K562 (cell line): ENCODE data around the gene CBX3. TPM values are rescaled to one million over a fixed set of nuclear protein-coding genes. Genes with fewer than 3 reads are reported as not detected.

Source experiments
- BHLHE40 ChIP-seq: IDR thresholded peaks from 2 replicates; pipeline ENCODE4 v1.6.1; 2011; ENCODE audit warnings: low read length, improper control_type of control experiment
- CBX5 ChIP-seq: IDR thresholded peaks from 2 replicates; pipeline ENCODE4 v1.6.1; 2014; ENCODE audit warnings: low read depth, borderline replicate concordance
- ELF1 ChIP-seq: fragments of 200-800 bp; sonication (Bioruptor generic); IDR thresholded peaks from 2 replicates; pipeline ENCODE4 v1.6.1; 2016; ENCODE audit warnings: missing genetic modification characterization, missing compliant biosample characterization
- ETV6 ChIP-seq, 3 experiments: fragments of 150-350 bp in 1 of 3; sonication (generic) in 1 of 3; formaldehyde crosslinking in 1 of 3; IDR thresholded peaks; 2 replicates each; pipeline versions ENCODE4 v1.6.1 to v1.8.0; 2014 to 2022; ENCODE audit warnings: borderline replicate concordance in 2 of 3, low read depth in 2 of 3, antibody characterized with exemption in 1 of 3, low read length in 1 of 3, mild to moderate bottlenecking in 1 of 3, missing genetic modification reagents in 1 of 3
- IFI16 ChIP-seq: fragments of 250-450 bp; sonication (Bioruptor Pico); IDR thresholded peaks from 2 replicates; pipeline ENCODE4 v2.1.2; 2022; ENCODE audit warnings: mild to moderate bottlenecking, inconsistent platforms
- NR4A1 ChIP-seq, 2 experiments: fragments of 250-450 bp in 1 of 2; fragments of 450-650 bp in 1 of 2; sonication (Bioruptor Pico) in 1 of 2; IDR thresholded peaks; 2 replicates each; pipeline versions ENCODE4 v1.4.0 to v1.6.1; 2016 to 2020; ENCODE audit warnings: mild to moderate bottlenecking in 2 of 2, missing compliant biosample characterization in 1 of 2, missing genetic modification characterization in 1 of 2, moderate library complexity in 1 of 2
- POLR2B ChIP-seq: fragments of 450-650 bp; IDR thresholded peaks from 2 replicates; pipeline ENCODE4 v1.6.1; 2018; ENCODE audit warnings: low read depth; ENCODE audit not compliant: partially characterized antibody
- PYGO2 ChIP-seq: fragments of 450-650 bp; IDR thresholded peaks from 2 replicates; pipeline ENCODE4 v1.6.1; 2016; ENCODE audit warnings: mild to moderate bottlenecking, missing genetic modification characterization, moderate library complexity, missing compliant biosample characterization
- RAD51 ChIP-seq: fragments of 450-650 bp; IDR thresholded peaks from 2 replicates; pipeline ENCODE4 v1.7.1; 2016; ENCODE audit warnings: low read depth, mild to moderate bottlenecking, borderline replicate concordance
- SP1 ChIP-seq: sonication (generic); formaldehyde crosslinking; IDR thresholded peaks from 2 replicates; pipeline ENCODE4 v1.8.1; 2022; ENCODE audit warnings: mild to moderate bottlenecking, missing genetic modification reagents
- ZNF23 ChIP-seq: fragments of 250-450 bp; sonication (Bioruptor Pico); IDR thresholded peaks from 2 replicates; pipeline ENCODE4 v1.4.0; 2020; ENCODE audit warnings: mild to moderate bottlenecking
- polyA plus RNA-seq, 8 experiments: library from polyadenylated mRNA; depleted of rRNA in 4 of 8; stranded (reverse) in 5 of 8; unstranded in 3 of 8; fragments of >200 nt; fragmentation: Nextera tagmentation in 2 of 8; fragmentation: Illumina TruSeq in 1 of 8; extraction: Ambion mirVana in 2 of 8; extraction: Trizol in 1 of 8; gene quantifications; 2 replicates each; pipeline versions ENCODE4 v1.2.1 to v1.2.3, GENCODE V29; 2011 to 2014; ENCODE audit warnings: inconsistent platforms in 1 of 8, missing spikeins in 1 of 8
- total RNA-seq, 7 experiments: library from RNA; depleted of rRNA in 6 of 7; stranded (reverse); fragments of >200 nt in 6 of 7; fragmentation: Illumina TruSeq in 2 of 7; extraction: Trizol in 2 of 7; gene quantifications; 2 replicates each; pipeline versions ENCODE4 v1.2.1 to v1.2.3, GENCODE V29; 2011 to 2021; ENCODE audit warnings: low replicate concordance in 1 of 7
- TF ChIP-seq, protein P1 (sequence below): fragments of 200-600 bp; sonication (generic); IDR thresholded peaks from one replicate; pipeline ENCODE4 v1.6.1; 2012; ENCODE audit warnings: mild to moderate bottlenecking, low read depth, low read length, inconsistent platforms
- TF ChIP-seq, protein P2 (sequence below): IDR thresholded peaks from 3 replicates; pipeline ENCODE4 v1.6.1; 2011; ENCODE audit warnings: borderline replicate concordance, mild to moderate bottlenecking; ENCODE audit not compliant: insufficient read length, insufficient read depth

The CBX3 gene
- total and polyA plus RNA-seq, 9 of the 15 experiments (the other 6 are each of a cell fraction or from before 2014, with no cell fraction given), result 198 to 413 (median 328) TPM

- TF ChIP-seq ETV6 (IDR thresholded peaks at IDR 0.05; ENCODE audit: borderline replicate concordance in 1 of 2, low read depth in 2 of 2, low read length in 1 of 2) (no peak), ETV6 (CRISPR knock-in tag; IDR thresholded peaks at IDR 0.05; ENCODE audit: borderline replicate concordance) (no peak), CBX5 (no peak), SP1 (CRISPR knock-in tag) (no peak), RAD51 (no peak), NR4A1 (CRISPR knock-in tag; IDR thresholded peaks at IDR 0.05) (no peak), NR4A1 (tag; IDR thresholded peaks at IDR 0.05) (no peak), IFI16 (CRISPR knock-in tag) (no peak), ZNF23 (CRISPR knock-in tag) (no peak), ELF1 (tag) (no peak), BHLHE40 (no peak), POLR2B (peak; percentile 60), PYGO2 (tag) (no peak)
- TF ChIP-seq, protein P1, sequence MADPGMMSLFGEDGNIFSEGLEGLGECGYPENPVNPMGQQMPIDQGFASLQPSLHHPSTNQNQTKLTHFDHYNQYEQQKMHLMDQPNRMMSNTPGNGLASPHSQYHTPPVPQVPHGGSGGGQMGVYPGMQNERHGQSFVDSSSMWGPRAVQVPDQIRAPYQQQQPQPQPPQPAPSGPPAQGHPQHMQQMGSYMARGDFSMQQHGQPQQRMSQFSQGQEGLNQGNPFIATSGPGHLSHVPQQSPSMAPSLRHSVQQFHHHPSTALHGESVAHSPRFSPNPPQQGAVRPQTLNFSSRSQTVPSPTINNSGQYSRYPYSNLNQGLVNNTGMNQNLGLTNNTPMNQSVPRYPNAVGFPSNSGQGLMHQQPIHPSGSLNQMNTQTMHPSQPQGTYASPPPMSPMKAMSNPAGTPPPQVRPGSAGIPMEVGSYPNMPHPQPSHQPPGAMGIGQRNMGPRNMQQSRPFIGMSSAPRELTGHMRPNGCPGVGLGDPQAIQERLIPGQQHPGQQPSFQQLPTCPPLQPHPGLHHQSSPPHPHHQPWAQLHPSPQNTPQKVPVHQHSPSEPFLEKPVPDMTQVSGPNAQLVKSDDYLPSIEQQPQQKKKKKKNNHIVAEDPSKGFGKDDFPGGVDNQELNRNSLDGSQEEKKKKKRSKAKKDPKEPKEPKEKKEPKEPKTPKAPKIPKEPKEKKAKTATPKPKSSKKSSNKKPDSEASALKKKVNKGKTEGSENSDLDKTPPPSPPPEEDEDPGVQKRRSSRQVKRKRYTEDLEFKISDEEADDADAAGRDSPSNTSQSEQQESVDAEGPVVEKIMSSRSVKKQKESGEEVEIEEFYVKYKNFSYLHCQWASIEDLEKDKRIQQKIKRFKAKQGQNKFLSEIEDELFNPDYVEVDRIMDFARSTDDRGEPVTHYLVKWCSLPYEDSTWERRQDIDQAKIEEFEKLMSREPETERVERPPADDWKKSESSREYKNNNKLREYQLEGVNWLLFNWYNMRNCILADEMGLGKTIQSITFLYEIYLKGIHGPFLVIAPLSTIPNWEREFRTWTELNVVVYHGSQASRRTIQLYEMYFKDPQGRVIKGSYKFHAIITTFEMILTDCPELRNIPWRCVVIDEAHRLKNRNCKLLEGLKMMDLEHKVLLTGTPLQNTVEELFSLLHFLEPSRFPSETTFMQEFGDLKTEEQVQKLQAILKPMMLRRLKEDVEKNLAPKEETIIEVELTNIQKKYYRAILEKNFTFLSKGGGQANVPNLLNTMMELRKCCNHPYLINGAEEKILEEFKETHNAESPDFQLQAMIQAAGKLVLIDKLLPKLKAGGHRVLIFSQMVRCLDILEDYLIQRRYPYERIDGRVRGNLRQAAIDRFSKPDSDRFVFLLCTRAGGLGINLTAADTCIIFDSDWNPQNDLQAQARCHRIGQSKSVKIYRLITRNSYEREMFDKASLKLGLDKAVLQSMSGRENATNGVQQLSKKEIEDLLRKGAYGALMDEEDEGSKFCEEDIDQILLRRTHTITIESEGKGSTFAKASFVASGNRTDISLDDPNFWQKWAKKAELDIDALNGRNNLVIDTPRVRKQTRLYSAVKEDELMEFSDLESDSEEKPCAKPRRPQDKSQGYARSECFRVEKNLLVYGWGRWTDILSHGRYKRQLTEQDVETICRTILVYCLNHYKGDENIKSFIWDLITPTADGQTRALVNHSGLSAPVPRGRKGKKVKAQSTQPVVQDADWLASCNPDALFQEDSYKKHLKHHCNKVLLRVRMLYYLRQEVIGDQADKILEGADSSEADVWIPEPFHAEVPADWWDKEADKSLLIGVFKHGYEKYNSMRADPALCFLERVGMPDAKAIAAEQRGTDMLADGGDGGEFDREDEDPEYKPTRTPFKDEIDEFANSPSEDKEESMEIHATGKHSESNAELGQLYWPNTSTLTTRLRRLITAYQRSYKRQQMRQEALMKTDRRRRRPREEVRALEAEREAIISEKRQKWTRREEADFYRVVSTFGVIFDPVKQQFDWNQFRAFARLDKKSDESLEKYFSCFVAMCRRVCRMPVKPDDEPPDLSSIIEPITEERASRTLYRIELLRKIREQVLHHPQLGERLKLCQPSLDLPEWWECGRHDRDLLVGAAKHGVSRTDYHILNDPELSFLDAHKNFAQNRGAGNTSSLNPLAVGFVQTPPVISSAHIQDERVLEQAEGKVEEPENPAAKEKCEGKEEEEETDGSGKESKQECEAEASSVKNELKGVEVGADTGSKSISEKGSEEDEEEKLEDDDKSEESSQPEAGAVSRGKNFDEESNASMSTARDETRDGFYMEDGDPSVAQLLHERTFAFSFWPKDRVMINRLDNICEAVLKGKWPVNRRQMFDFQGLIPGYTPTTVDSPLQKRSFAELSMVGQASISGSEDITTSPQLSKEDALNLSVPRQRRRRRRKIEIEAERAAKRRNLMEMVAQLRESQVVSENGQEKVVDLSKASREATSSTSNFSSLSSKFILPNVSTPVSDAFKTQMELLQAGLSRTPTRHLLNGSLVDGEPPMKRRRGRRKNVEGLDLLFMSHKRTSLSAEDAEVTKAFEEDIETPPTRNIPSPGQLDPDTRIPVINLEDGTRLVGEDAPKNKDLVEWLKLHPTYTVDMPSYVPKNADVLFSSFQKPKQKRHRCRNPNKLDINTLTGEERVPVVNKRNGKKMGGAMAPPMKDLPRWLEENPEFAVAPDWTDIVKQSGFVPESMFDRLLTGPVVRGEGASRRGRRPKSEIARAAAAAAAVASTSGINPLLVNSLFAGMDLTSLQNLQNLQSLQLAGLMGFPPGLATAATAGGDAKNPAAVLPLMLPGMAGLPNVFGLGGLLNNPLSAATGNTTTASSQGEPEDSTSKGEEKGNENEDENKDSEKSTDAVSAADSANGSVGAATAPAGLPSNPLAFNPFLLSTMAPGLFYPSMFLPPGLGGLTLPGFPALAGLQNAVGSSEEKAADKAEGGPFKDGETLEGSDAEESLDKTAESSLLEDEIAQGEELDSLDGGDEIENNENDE, result no peak
- TF ChIP-seq, protein P2, sequence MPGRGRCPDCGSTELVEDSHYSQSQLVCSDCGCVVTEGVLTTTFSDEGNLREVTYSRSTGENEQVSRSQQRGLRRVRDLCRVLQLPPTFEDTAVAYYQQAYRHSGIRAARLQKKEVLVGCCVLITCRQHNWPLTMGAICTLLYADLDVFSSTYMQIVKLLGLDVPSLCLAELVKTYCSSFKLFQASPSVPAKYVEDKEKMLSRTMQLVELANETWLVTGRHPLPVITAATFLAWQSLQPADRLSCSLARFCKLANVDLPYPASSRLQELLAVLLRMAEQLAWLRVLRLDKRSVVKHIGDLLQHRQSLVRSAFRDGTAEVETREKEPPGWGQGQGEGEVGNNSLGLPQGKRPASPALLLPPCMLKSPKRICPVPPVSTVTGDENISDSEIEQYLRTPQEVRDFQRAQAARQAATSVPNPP, result no peak
Observed at GRCh38 chr7:26186364-26187311, 14.9 kb upstream of the CBX3 start (continued).
